Peyer's patch (tissue), 4 donors: ENCODE results near the gene IDS. TPM values are rescaled to one million over a fixed set of nuclear protein-coding genes. Genes with fewer than 3 reads are reported as not detected.

ENCODE experiments used
- DNase-seq, 3 donors: peaks; one replicate each; pipeline ENCODE4 v3.0.0-alpha.2; 2017 to 2019
- H3K27ac ChIP-seq, 4 donors: fragments of 200-600 bp; sonication (generic); one replicate each; pipeline ENCODE4 v1.5.1; 2016 to 2019
- H3K27me3 ChIP-seq, 2 donors: fragments of 200-600 bp; sonication (generic); one replicate each; pipeline ENCODE4 v1.5.1; 2019
- H3K36me3 ChIP-seq, 3 donors: fragments of 200-600 bp; sonication (generic); one replicate each; pipeline ENCODE4 v1.5.1; 2016 to 2019
- H3K4me1 ChIP-seq, 4 donors: fragments of 200-600 bp; sonication (generic); one replicate each; pipeline ENCODE4 v1.5.1; 2016 to 2019
- H3K4me3 ChIP-seq, 4 donors: fragments of 200-600 bp; sonication (generic); 1 replicate in 3 of 4; 2 replicates in 1 of 4; pipeline ENCODE4 v1.5.1; 2016 to 2019; ENCODE audit warnings: mild to moderate bottlenecking in 1 of 4
- H3K9me3 ChIP-seq, 4 donors: fragments of 200-600 bp; sonication (generic); one replicate each; pipeline ENCODE4 v1.5.1; 2016 to 2019; ENCODE audit warnings: mild to moderate bottlenecking in 1 of 4
- CTCF ChIP-seq, 6 experiments: fragments of 450-650 bp in 4 of 6; fragments of 200-600 bp in 2 of 6; sonication (generic) in 1 of 6; IDR thresholded peaks; one replicate each; pipeline ENCODE4 v1.5.1; 2017 to 2019; ENCODE audit warnings: antibody characterized with exemption in 6 of 6, mild to moderate bottlenecking in 3 of 6, moderate library complexity in 1 of 6
- POLR2A ChIP-seq, 2 donors: fragments of 450-650 bp; IDR thresholded peaks; one replicate each; pipeline ENCODE4 v1.5.1; 2017; ENCODE audit warnings: antibody characterized with exemption in 2 of 2, mild to moderate bottlenecking in 2 of 2, moderate library complexity in 2 of 2
- total RNA-seq, 4 donors: library from RNA; depleted of rRNA; stranded (reverse); fragments of >200 nt; gene quantifications; one replicate each; pipeline ENCODE4 v1.1.0, GENCODE V29; 2016

IDS gene
- total RNA-seq, 4 donors from 2014 or later: 51.2 to 61.9 (median 53.6) TPM

- H3K27me3 ChIP-seq: no peaks in the 10 kb centered on the region
- DNase-seq: no peak
- H3K4me3 ChIP-seq: no peak overlapping the region
- H3K27ac ChIP-seq: no peak overlapping the region
- TF ChIP-seq CTCF (IDR thresholded peaks at IDR 0.05) (no peak), POLR2A (IDR thresholded peaks at IDR 0.05) (no peak)
- H3K4me1 ChIP-seq: no peaks in the 10 kb centered on the region
- no peaks in the 10 kb centered on the region for H3K36me3 ChIP-seq
- no peaks in the 10 kb centered on the region for H3K9me3 ChIP-seq
Measured at GRCh38 chrX:149456476-149457245, 48.4 kb downstream of the IDS start.

GRCh38 chrX:149455934-149456333 lies 49.2 kb downstream of the IDS start:
- H3K9me3 ChIP-seq: no peaks in the 10 kb centered on the region
- no peak for DNase-seq
- no peaks in the 10 kb centered on the region for H3K27me3 ChIP-seq
- H3K4me3 ChIP-seq: no peak overlapping the region
- no peaks in the 10 kb centered on the region for H3K36me3 ChIP-seq
- TF ChIP-seq CTCF (IDR thresholded peaks at IDR 0.05): no peak
- TF ChIP-seq POLR2A (IDR thresholded peaks at IDR 0.05): no peak
- H3K27ac ChIP-seq: no peak overlapping the region
- H3K4me1 ChIP-seq: no peaks in the 10 kb centered on the region

- Histone ChIP-seq H3K27me3 (no peaks in the 10 kb centered on the region), H3K4me1 (no peaks in the 10 kb centered on the region), H3K9me3 (no peaks in the 10 kb centered on the region), H3K27ac (no peak overlapping the region), H3K4me3 (no peak overlapping the region), H3K36me3 (no peaks in the 10 kb centered on the region)
- no peak for DNase-seq
- TF ChIP-seq CTCF (IDR thresholded peaks at IDR 0.05) (no peak), POLR2A (IDR thresholded peaks at IDR 0.05) (no peak)
Measured at GRCh38 chrX:149453906-149454822, 50.9 kb downstream of the IDS start.

GRCh38 chrX:149453030-149453429 lies 52.1 kb downstream of the IDS start:
- DNase-seq: no peak
- H3K27me3 ChIP-seq: no peaks in the 10 kb centered on the region
- H3K4me1 ChIP-seq: no peaks in the 10 kb centered on the region
- no peak overlapping the region for H3K27ac ChIP-seq
- TF ChIP-seq POLR2A (IDR thresholded peaks at IDR 0.05): no peak
- TF ChIP-seq CTCF (IDR thresholded peaks at IDR 0.05): no peak
- H3K36me3 ChIP-seq: no peaks in the 10 kb centered on the region
- H3K4me3 ChIP-seq: no peak overlapping the region
- no peaks in the 10 kb centered on the region for H3K9me3 ChIP-seq

GRCh38 chrX:149433451-149433850 lies 71.7 kb downstream of the IDS start:
- Histone ChIP-seq H3K27me3 (no peaks in the 10 kb centered on the region), H3K27ac (no peak overlapping the region), H3K4me3 (no peak overlapping the region), H3K36me3 (no peaks in the 10 kb centered on the region), H3K4me1 (no peaks in the 10 kb centered on the region), H3K9me3 (no peaks in the 10 kb centered on the region)
- DNase-seq: no peak
- TF ChIP-seq CTCF (IDR thresholded peaks at IDR 0.05) (no peak), POLR2A (IDR thresholded peaks at IDR 0.05) (no peak)
